GM23338 (cell line): ENCODE measurements around the gene GPR35.

Experiments used
- EZH2phosphoT487 ChIP-seq: fragments of 200-600 bp; sonication (generic); IDR thresholded peaks from one replicate; pipeline ENCODE4 v1.8.1; 2018; ENCODE audit warnings: antibody characterized with exemption; ENCODE audit not compliant: unreplicated experiment
- JUNB ChIP-seq: IDR thresholded peaks from one replicate; pipeline ENCODE4 v1.6.1; 2016; ENCODE audit warnings: antibody characterized with exemption; ENCODE audit not compliant: unreplicated experiment
- REST ChIP-seq: IDR thresholded peaks from one replicate; pipeline ENCODE4 v1.6.1; 2018; ENCODE audit warnings: antibody characterized with exemption; ENCODE audit not compliant: unreplicated experiment
- TF ChIP-seq, protein P1 (sequence below), 2 experiments: fragments of 200-600 bp in 1 of 2; sonication (generic) in 1 of 2; conservative IDR thresholded peaks; 2 replicates each; pipeline versions ENCODE4 v1.5.1 to v1.6.1; 2016 to 2017; ENCODE audit warnings: antibody characterized with exemption in 2 of 2, low read depth in 2 of 2, mild to moderate bottlenecking in 2 of 2, moderate library complexity in 1 of 2

GRCh38 chr2:240647503-240648154 lies 22.3 kb downstream of the GPR35 start:
- TF ChIP-seq, protein P1, sequence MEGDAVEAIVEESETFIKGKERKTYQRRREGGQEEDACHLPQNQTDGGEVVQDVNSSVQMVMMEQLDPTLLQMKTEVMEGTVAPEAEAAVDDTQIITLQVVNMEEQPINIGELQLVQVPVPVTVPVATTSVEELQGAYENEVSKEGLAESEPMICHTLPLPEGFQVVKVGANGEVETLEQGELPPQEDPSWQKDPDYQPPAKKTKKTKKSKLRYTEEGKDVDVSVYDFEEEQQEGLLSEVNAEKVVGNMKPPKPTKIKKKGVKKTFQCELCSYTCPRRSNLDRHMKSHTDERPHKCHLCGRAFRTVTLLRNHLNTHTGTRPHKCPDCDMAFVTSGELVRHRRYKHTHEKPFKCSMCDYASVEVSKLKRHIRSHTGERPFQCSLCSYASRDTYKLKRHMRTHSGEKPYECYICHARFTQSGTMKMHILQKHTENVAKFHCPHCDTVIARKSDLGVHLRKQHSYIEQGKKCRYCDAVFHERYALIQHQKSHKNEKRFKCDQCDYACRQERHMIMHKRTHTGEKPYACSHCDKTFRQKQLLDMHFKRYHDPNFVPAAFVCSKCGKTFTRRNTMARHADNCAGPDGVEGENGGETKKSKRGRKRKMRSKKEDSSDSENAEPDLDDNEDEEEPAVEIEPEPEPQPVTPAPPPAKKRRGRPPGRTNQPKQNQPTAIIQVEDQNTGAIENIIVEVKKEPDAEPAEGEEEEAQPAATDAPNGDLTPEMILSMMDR (conservative IDR thresholded peaks at IDR 0.05; ENCODE audit: low read depth in 2 of 2), result no peak
- TF ChIP-seq JUNB (no peak), REST (no peak), EZH2phosphoT487 (no peak)
